SK-N-SH treated with all-trans-retinoic acid at 6 μM for 48 hours (cell line): Measurements from ENCODE around the gene RGS16.

ENCODE experiments used
- ATAC-seq: fragments of 200-7000 bp; cut with Tn5 transposase; 3 replicates; pipeline ENCODE4 v1.9.1; 2020; ENCODE audit warnings: mild to moderate bottlenecking, moderate library complexity
- ARNTL ChIP-seq: fragments of 450-650 bp; formaldehyde crosslinking; IDR thresholded peaks from 2 replicates; pipeline ENCODE4 v1.5.0; 2020; ENCODE audit warnings: low read depth, mild to moderate bottlenecking, moderate library complexity, borderline replicate concordance
- BACH2 ChIP-seq: fragments of 250-450 bp; sonication (Bioruptor Pico); IDR thresholded peaks from 2 replicates; pipeline ENCODE4 v1.9.0; 2021; ENCODE audit warnings: mild to moderate bottlenecking, borderline replicate concordance
- CSDC2 ChIP-seq: fragments of 250-450 bp; sonication (Bioruptor Pico); IDR thresholded peaks from 2 replicates; pipeline ENCODE4 v1.5.0; 2020; ENCODE audit warnings: mild to moderate bottlenecking, moderate library complexity
- OSR1 ChIP-seq: fragments of 250-450 bp; sonication (Bioruptor Pico); IDR thresholded peaks from 2 replicates; pipeline ENCODE4 v1.8.0; 2022; ENCODE audit warnings: moderate library complexity, mild to moderate bottlenecking, inconsistent platforms
- PPARA ChIP-seq: fragments of 250-450 bp; sonication (Bioruptor Pico); IDR thresholded peaks from 2 replicates; pipeline ENCODE4 v1.5.0; 2020; ENCODE audit warnings: mild to moderate bottlenecking, borderline replicate concordance
- RARB ChIP-seq: fragments of 250-450 bp; sonication (Bioruptor Pico); IDR thresholded peaks from 2 replicates; pipeline ENCODE4 v1.8.0; 2021; ENCODE audit warnings: mild to moderate bottlenecking, moderate library complexity
- SNAI2 ChIP-seq: fragments of 250-450 bp; sonication (Bioruptor Pico); IDR thresholded peaks from 2 replicates; pipeline ENCODE4 v1.5.0; 2020; ENCODE audit warnings: mild to moderate bottlenecking, moderate library complexity
- TCF4 ChIP-seq: fragments of 250-450 bp; sonication (Bioruptor Pico); IDR thresholded peaks from 2 replicates; pipeline ENCODE4 v1.8.0; 2021; ENCODE audit warnings: mild to moderate bottlenecking, moderate library complexity, borderline replicate concordance
- TOX ChIP-seq: fragments of 250-450 bp; sonication (Bioruptor Pico); IDR thresholded peaks from 2 replicates; pipeline ENCODE4 v1.8.0; 2021; ENCODE audit warnings: mild to moderate bottlenecking, moderate library complexity, borderline replicate concordance
- ZC3H10 ChIP-seq: fragments of 250-450 bp; sonication (Bioruptor Pico); IDR thresholded peaks from 2 replicates; pipeline ENCODE4 v1.5.1; 2021; ENCODE audit warnings: mild to moderate bottlenecking, moderate library complexity
- ZFP3 ChIP-seq: fragments of 250-450 bp; sonication (Bioruptor Pico); IDR thresholded peaks from 2 replicates; pipeline ENCODE4 v1.5.0; 2020; ENCODE audit warnings: mild to moderate bottlenecking, moderate library complexity
- ZFP30 ChIP-seq: fragments of 450-650 bp; formaldehyde crosslinking; IDR thresholded peaks from 2 replicates; pipeline ENCODE4 v1.5.0; 2022; ENCODE audit warnings: mild to moderate bottlenecking, moderate library complexity
- ZNF565 ChIP-seq: fragments of 450-650 bp; formaldehyde crosslinking; conservative IDR thresholded peaks from 2 replicates; pipeline ENCODE4 v1.5.0; 2020; ENCODE audit warnings: low read depth, mild to moderate bottlenecking, moderate library complexity
- ZNF70 ChIP-seq: fragments of 450-650 bp; formaldehyde crosslinking; IDR thresholded peaks from 2 replicates; pipeline ENCODE4 v1.5.0; 2020; ENCODE audit warnings: mild to moderate bottlenecking, moderate library complexity
- ZNF8 ChIP-seq: fragments of 450-650 bp; formaldehyde crosslinking; IDR thresholded peaks from 2 replicates; pipeline ENCODE4 v1.5.0; 2020; ENCODE audit warnings: mild to moderate bottlenecking, moderate library complexity
- TF ChIP-seq, protein P1 (sequence below): fragments of 250-450 bp; sonication (Bioruptor Pico); IDR thresholded peaks from 2 replicates; pipeline ENCODE4 v1.8.0; 2020; ENCODE audit warnings: mild to moderate bottlenecking, moderate library complexity, borderline replicate concordance
- TF ChIP-seq, protein P2 (sequence below): fragments of 250-450 bp; sonication (Bioruptor Pico); IDR thresholded peaks from 2 replicates; pipeline ENCODE4 v1.8.0; 2021; ENCODE audit warnings: low read depth, mild to moderate bottlenecking, moderate library complexity, borderline replicate concordance
- TF ChIP-seq, protein P3 (sequence below): fragments of 250-450 bp; sonication (Bioruptor Pico); IDR thresholded peaks from 2 replicates; pipeline ENCODE4 v1.5.0; 2020; ENCODE audit warnings: mild to moderate bottlenecking, moderate library complexity
- TF ChIP-seq, protein P4 (sequence below): fragments of 250-450 bp; sonication (Bioruptor Pico); IDR thresholded peaks from 2 replicates; pipeline ENCODE4 v1.5.1; 2021; ENCODE audit warnings: mild to moderate bottlenecking, moderate library complexity

RGS16 gene

DNA sequence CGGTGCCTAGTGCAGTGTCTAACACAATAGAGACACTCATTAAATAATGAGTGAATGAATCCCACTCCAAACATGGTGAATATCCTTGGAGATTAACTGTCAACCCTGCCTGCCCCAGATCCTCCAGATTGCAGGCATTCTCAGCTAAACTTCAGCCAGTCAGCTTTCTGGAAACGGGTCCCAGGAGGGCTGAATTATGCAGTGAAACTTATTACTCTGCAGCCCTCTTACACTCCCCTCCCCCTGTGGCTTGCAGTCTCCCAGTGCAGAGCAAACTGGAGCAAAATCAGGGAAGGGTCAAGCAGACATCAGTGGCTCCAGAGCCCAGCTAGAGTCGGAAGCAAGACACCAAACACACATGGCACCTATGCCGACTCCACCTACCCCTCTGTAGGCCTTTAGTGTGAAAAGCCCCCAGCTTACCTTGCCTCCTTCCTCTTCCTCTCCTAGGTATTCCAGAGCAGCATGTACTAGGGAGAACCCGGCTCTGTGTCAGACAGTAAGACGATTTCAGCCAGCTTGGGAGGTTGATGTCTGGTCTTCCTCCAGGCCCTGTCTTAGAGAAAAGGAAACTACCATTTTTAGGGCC lies 6.5 kb upstream of the RGS16 start:
- no peak for TF ChIP-seq ZNF70 (CRISPR knock-in tag)
- TF ChIP-seq, protein P1, sequence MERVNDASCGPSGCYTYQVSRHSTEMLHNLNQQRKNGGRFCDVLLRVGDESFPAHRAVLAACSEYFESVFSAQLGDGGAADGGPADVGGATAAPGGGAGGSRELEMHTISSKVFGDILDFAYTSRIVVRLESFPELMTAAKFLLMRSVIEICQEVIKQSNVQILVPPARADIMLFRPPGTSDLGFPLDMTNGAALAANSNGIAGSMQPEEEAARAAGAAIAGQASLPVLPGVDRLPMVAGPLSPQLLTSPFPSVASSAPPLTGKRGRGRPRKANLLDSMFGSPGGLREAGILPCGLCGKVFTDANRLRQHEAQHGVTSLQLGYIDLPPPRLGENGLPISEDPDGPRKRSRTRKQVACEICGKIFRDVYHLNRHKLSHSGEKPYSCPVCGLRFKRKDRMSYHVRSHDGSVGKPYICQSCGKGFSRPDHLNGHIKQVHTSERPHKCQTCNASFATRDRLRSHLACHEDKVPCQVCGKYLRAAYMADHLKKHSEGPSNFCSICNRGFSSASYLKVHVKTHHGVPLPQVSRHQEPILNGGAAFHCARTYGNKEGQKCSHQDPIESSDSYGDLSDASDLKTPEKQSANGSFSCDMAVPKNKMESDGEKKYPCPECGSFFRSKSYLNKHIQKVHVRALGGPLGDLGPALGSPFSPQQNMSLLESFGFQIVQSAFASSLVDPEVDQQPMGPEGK (CRISPR knock-in tag) = no peak
- no peak for ATAC-seq

DNA sequence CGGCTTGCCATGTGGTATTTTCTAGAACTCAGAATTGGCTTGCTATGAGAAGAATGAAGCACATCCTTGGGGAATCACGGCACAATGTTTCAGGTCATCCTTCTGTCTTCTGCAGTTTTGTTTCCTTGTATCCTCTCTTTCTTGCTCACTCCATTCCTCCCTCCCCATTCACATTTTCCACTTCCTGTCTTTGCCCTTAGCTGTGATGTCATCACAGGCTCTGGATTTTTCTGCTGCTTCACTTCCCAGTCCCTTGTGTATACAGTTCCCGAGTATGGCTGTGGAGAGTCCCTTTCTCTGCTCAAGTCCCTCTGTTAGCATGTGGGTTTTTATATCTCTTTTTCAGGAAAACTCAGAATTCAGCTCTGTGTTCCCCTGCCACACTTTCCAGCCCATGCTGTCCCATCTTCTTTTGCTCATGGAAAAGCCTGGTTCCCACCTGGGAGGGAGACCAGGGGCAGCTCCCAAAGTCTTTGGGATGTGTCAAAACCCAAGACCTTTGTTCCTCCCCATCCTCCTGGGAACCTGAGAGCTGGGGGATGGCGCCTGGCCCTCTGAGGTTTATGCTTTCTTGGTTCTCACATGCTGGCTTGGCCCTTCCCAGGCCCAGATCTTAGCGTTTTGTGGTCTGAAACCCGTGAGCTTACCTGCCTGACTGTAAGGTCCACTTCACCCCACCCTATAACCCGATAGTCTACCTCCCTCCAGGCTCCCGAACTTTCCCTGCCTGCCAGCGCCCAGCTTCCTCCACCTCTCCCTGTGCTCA lies 4.8 kb upstream of the RGS16 start:
- ATAC-seq = no peak
- TF ChIP-seq BACH2 (CRISPR knock-in tag) (no peak), ZNF565 (no peak), SNAI2 (no peak), TOX (CRISPR knock-in tag) (no peak), ARNTL (no peak), ZFP3 (no peak), CSDC2 (no peak), OSR1 (CRISPR knock-in tag) (no peak), ZNF8 (no peak), TCF4 (CRISPR knock-in tag) (no peak), ZC3H10 (CRISPR knock-in tag) (no peak)
- TF ChIP-seq, protein P2, sequence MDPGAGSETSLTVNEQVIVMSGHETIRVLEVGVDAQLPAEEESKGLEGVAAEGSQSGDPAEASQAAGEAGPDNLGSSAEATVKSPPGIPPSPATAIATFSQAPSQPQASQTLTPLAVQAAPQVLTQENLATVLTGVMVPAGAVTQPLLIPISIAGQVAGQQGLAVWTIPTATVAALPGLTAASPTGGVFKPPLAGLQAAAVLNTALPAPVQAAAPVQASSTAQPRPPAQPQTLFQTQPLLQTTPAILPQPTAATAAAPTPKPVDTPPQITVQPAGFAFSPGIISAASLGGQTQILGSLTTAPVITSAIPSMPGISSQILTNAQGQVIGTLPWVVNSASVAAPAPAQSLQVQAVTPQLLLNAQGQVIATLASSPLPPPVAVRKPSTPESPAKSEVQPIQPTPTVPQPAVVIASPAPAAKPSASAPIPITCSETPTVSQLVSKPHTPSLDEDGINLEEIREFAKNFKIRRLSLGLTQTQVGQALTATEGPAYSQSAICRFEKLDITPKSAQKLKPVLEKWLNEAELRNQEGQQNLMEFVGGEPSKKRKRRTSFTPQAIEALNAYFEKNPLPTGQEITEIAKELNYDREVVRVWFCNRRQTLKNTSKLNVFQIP (CRISPR knock-in tag) = no peak
- TF ChIP-seq, protein P1 (CRISPR knock-in tag) = no peak

DNA sequence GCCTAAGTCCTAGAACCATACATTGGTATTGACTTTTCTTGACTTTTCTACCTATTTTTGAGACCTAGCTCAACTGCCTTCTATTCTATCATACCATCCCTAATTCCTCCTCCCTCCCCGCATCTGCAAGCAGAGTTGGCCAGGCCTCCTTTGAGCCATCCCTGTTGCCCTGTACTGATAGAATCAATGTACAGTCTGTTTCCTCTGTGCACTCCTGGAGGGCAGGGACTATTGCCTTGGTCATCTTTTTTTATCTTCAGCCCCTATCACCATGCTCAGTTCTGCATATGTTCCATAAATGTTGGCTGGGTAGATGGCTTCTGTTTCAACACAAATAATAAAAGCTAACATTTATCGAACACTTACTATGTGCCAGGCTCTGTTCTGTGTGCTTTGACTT lies 4.0 kb upstream of the RGS16 start:
- TF ChIP-seq ZFP30 (no peak), ZNF8 (no peak), RARB (no peak), TOX (CRISPR knock-in tag) (no peak)
- ATAC-seq = no peak

DNA sequence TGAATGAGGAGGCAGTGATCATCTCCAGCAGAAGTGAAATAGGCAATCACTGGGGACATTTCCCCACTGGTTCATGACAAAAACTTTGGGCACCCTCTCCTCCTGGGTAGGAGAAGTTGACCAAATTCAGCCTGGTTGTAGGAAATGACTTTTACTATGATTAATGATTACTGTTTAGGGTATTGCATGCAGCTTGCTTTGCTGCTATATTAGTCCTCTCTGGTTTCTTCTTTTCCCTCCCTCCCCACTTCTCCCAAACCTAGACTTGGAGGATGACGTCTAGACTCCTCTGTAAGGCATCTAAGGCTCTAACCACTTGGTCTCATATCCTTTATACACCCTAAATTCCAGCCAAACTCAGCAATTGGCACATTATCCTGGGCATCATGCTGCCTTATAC lies 3.4 kb upstream of the RGS16 start:
- ATAC-seq = no peak
- TF ChIP-seq ARNTL (no peak), SNAI2 (no peak), OSR1 (CRISPR knock-in tag) (no peak), ZFP30 (no peak), ZFP3 (no peak), CSDC2 (no peak)
- TF ChIP-seq, protein P3, sequence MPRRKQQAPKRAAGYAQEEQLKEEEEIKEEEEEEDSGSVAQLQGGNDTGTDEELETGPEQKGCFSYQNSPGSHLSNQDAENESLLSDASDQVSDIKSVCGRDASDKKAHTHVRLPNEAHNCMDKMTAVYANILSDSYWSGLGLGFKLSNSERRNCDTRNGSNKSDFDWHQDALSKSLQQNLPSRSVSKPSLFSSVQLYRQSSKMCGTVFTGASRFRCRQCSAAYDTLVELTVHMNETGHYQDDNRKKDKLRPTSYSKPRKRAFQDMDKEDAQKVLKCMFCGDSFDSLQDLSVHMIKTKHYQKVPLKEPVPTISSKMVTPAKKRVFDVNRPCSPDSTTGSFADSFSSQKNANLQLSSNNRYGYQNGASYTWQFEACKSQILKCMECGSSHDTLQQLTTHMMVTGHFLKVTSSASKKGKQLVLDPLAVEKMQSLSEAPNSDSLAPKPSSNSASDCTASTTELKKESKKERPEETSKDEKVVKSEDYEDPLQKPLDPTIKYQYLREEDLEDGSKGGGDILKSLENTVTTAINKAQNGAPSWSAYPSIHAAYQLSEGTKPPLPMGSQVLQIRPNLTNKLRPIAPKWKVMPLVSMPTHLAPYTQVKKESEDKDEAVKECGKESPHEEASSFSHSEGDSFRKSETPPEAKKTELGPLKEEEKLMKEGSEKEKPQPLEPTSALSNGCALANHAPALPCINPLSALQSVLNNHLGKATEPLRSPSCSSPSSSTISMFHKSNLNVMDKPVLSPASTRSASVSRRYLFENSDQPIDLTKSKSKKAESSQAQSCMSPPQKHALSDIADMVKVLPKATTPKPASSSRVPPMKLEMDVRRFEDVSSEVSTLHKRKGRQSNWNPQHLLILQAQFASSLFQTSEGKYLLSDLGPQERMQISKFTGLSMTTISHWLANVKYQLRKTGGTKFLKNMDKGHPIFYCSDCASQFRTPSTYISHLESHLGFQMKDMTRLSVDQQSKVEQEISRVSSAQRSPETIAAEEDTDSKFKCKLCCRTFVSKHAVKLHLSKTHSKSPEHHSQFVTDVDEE = no peak

DNA sequence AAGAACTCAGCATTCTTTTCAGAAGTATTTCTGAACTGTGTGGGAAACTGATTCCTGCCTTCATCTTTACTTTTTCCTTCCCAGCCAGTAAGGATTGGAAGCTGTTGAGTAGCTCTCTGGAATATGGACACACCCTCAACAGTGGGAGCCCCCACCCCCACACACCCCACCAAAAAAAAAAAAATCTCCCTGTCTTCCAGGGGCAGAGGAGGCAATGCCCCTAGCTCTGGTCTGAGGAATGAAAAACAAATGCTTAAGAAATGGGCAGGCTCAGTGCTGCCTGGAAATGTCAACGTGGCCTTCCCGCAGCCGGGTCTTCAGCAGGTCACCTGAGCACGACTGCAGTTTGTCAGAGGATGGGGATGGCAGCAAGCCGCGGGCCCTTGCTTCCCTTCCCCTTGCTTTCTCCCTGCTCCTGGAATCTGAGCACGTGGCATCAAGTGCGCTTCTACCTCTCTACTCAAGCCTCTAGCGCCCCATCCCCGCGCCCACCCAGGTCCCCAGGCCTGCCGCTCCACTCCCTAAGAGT lies 479 bp downstream of the RGS16 start:
- ATAC-seq = no peak; the same call in 2 of the 3 replicates
- TF ChIP-seq, protein P3 = no peak
- TF ChIP-seq ZNF70 (CRISPR knock-in tag) = no peak
- TF ChIP-seq ARNTL = no peak
- TF ChIP-seq, protein P4, sequence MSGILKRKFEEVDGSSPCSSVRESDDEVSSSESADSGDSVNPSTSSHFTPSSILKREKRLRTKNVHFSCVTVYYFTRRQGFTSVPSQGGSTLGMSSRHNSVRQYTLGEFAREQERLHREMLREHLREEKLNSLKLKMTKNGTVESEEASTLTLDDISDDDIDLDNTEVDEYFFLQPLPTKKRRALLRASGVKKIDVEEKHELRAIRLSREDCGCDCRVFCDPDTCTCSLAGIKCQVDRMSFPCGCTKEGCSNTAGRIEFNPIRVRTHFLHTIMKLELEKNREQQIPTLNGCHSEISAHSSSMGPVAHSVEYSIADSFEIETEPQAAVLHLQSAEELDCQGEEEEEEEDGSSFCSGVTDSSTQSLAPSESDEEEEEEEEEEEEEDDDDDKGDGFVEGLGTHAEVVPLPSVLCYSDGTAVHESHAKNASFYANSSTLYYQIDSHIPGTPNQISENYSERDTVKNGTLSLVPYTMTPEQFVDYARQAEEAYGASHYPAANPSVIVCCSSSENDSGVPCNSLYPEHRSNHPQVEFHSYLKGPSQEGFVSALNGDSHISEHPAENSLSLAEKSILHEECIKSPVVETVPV (CRISPR knock-in tag) = no peak
- no peak for TF ChIP-seq ZNF565
- no peak for TF ChIP-seq PPARA
